IPS-11a (cell line): Measurements from ENCODE around the gene FOXL3.

ENCODE experiments used
- H3K4me3 ChIP-seq: one replicate; pipeline ENCODE4 v1.5.1; 2013; ENCODE audit warnings: low read depth, low read length, control low read depth

Gene FOXL3

DNA sequence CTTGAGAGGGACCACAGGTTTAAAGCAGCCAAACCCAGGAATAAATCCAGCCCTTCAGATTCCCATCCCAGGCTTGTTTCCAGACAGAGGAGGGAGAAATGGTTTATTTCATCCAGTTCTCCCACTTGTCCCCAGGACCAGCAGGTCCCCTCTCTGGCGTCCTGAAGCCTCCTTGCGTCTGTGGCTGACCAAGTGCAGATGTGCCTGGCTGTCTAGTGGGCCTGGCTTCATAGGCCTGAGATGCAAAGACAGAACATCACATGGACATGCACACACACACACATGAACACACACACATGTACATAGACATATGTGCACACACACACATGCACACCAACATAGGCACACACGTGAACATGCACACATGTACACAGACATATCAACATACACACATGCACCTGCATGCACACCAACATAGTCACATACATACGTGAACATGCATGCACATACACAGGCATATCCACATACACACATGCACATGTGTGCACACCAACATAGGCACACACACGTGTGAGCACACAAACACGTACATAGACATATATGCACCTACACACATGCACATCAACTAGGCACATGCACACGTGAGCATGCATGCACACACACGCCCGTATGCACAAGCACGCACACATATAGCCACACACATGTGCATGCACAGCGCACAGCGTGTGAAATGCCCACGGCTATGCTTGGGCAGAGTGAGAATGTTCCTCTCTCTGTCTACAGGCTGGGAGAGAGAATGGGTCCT lies 10.7 kb downstream of the FOXL3 start:
- H3K4me3 ChIP-seq = no peak overlapping the region

DNA sequence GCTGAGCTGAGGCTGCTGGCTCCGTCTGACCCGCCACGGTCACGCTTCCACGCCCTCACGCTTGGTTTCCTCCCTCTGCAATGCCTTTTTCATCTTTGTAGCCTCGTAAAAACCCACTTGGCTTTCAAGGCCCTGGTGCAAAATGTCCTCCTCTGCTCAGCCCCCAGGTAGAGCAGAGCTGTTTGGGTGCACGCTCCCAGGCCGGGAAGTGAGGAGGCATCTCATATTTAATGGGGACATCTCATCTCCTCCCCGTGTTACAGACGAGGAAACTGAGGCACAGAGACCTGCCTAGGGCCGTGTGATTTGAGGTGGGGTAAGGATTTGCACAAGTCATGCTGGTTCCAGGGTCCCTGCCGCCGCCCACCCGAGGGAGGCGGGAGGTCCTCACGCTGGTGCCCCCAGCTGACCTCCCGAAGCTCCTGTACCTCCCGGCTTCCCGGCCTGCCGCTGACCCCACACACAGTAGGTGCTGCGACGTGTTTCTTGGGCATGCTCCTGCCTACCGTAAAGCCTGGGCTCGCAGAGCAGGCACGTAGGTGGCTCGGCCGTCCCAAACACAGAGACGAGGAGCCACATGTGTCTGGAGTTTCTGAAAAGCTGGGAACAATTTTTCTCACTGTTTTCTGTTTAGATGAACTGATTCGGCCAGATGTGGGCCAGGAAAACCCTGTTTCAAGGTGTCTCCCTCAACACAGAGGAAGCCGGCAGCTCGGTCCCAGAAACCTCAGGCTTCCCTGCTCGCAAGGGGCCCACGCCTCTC lies 11.5 kb downstream of the FOXL3 start:
- H3K4me3 ChIP-seq = no peak overlapping the region

DNA sequence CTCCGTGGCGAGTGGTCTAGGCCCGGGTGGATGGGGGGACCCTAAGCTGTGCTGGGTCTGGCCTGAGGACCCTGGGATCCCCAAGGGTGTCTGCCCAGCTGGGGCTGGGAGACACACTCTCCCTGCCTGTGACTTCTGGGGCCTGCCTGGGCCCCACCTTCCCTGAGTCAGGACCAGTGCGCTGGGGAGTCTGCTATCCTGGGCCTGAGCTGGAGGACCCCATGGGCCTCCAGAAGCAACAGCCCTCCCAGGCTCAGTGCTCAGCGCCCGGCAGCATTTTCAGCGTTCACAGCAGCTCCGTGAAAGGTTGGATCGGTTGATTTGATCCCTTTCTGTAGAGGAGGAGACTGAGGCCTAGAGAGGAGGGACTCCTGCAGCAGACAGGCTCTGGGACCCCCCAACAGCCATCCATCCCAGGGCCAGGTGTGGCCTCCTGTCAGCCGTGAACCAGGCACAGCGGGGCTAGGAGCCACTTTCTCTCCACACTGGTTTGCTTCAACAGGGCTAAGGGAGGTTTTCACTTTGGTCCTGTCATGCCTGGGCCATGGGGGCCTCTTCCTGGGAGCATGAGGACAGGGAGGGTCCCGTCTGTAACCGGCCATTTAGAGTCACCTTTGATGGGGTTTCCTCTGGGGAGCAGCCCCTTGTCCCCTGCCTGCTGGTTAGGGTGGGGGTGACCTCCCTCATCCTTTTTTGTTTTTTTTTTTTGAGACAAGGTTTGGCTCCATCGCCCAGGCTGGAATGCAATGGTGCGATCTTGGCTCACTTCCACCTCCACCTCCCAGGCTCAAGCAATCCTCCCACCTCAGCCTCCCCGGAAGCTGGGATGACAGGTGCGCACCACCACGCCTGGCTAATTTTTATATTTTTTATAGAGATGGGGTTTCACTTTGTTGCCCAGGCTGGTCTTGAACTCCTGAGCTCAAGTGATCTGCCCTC lies 12.4 kb downstream of the FOXL3 start:
- no peak overlapping the region for H3K4me3 ChIP-seq

DNA sequence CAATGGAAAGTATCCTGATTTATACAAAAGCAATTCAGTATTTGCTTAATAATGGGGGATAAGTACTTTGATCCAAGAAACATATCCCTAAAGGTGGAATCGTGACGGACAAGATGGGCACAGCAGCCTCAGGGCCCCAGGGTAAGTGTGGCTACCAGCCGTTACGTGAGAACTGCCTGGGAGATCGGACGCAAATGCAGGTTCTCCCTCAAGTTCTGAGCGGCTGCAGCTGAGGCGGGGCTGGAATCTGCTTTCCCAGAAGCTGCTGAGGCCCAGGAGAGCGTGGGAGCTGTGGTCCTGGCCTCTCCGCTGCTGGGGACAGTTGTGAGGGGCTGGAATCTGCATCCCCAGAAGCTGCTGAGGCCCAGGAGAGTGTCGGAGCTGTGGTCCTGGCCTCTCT lies 13.5 kb downstream of the FOXL3 start:
- H3K4me3 ChIP-seq = no peak overlapping the region

DNA sequence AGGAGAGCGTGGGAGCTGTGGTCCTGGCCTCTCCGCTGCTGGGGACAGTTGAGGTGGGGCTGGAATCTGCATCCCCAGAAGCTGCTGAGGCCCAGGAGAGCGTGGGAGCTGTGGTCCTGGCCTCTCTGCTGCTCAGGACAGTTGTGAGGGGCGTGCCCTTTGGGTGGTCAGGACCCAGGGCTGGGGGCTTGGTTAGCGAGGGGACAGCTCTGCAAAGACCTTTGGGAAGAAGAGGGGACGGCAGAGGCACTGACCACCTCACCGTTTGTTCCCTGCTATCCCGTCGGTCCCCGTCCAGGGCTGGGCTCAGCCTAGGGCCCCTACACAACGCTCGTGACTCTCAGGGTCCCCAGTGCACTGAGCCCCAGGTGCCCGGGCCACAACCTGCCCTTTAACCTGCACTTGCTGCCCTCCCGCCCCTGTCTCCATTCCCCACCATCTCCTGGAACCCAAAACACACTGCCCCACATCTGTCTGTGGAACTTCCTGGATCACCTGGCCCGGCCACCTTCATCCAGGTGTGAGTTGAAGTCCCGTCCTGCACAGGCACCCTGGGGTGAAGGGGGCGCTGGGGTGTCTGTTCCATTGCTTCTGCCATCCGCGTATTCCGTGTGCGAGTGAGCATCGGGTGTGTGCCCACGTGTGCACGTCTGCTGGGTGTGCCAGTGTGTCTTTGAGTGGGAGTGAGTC lies 14.1 kb downstream of the FOXL3 start:
- H3K4me3 ChIP-seq = no peak overlapping the region

DNA sequence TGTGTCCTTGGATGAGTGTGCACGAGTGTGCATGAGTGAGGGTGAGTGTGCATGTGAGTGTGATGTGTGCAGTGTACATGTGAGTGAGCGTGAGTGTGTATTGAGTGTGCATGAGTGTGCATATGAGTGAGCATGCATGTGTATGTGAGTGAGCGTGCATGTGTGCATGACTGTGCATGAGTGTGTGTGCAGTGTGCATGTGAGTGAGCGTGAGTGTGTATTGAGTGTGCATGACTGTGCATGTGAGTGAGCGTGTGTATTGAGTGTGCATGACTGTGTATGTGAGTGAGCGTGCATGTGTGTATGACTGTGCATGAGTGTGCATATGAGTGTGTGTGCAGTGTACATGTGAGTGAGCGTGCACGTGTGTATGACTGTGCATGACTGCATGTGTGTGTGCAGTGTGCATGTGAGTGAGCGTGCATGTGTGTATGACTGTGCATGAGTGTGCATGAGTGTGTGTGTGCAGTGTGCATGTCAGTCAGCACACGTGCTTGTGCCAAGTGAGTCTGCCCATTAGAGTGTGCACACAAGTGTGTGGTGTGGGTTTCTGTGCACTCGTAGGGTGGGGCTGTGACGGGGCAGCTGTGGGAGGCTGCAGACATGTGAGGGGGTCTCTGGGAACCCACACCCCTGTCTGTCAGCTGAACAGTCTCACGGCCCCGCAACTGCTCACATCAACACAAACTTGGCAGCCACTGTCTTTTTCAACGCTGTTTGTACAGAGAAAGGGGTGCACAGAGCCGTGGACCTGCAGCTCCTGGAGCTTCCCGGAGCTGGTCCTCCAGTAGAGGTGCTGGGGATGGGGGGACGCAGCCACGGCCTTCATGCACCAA lies 14.8 kb downstream of the FOXL3 start:
- no peak overlapping the region for H3K4me3 ChIP-seq

DNA sequence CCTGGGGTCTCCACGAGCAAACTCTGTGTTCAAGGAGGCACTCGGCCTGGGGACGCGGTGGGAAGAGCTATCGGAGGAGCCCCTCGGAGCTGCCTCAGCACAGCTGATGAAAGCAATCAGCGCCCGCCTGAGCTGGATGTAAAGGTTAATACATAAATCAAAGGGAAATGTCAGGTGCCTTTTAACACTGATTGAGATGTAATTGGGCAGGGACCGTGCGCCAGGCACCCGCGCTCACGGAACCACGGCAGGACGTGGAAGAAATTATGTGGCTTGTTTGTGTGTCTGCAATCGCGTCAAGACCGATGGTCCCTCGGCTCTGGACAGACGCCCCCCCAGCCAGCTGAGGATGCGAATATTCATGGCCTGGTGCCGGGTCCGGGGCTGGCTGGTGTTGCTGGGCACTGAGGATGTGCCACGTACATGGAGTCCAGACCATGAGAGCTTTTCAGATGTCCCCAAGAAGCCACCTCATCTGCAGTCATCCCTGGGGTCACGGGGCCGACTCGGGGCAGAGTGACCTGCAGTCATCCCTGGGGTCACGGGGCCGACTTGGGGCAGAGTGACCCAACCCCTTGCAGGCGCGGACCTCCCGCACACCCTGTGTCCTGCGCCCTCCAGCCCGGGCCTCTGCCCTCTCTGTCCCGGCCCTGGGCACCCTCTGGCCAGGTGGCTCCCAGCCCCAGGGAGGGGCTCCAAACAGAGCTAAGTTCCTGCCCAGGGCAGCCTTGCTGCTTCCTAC lies 15.6 kb downstream of the FOXL3 start:
- H3K4me3 ChIP-seq = no peak overlapping the region

DNA sequence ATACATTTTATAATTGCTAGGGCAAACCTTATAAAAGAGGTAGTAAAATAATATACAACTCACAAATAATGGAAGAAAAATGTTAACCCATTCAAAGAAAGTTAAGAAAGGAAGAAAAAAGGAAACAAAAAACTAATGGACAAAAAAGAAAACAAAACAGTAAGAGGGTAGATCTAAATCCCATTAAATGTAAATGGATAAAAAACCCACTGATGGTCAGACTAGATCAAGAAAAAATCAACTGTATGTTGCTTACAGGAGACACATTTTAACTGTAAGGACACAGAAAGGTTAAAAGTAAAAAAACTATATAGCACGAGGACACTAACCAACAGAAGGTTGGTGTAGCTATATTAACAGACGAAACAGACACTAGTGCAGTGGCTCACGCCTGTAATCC lies 18.0 kb downstream of the FOXL3 start:
- H3K4me3 ChIP-seq = no peak overlapping the region

DNA sequence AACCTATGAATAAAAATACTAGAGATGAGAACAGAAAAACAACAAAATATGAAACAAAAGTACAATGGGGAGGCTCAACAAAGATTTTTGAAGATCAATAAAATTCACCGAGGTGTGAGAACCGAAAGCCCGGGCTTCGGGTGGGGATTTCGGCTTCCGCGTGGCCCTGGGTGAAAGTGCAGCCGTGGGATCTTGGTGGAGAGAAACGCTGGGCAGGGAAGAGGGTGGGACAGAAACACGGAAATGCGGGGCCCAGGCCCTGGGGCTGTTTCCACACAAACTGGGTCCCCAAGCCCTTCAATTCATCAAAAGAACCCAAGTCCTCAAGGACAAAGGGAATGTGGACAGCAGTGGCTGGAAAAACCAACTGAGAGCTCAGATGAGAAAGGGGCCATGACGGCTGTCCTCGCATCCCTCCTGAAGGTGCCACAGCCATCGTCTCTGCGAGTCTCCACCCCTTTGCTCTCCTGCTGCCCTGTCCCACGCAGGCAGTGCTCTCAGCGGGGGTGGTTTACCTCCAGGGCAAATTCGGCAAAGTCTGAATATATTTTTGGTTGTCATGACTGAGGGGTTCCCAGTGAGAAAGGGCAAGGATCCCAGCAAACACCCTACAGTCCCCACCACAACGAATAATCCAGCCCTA lies 19.7 kb downstream of the FOXL3 start:
- no peak overlapping the region for H3K4me3 ChIP-seq

DNA sequence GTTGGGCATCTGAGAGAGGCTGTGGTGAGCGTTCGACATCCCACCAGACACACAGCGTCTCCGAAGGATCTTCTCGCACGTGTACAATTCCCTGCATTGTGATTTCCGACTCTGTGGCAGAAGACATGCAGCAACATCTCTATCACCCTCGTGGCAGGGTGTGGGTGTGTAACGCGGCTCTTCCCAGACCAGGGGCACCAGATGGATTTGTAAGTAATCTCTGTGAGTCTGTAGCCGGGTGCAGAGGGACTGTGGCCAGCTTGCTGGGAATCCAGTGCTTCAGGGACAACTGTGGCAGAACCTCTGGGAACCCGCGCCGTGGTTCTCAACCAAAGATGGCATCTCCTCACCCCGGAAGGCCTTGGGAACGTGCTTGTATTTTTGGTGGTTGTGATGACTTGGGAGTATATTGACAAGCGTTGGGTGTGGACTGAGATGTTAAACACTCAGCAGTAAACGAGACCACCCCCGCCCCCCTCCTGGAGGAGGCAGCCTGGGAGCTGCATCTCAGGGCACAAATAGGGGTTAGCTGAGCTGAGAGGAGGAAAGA lies 21.2 kb downstream of the FOXL3 start:
- H3K4me3 ChIP-seq = no peak overlapping the region

DNA sequence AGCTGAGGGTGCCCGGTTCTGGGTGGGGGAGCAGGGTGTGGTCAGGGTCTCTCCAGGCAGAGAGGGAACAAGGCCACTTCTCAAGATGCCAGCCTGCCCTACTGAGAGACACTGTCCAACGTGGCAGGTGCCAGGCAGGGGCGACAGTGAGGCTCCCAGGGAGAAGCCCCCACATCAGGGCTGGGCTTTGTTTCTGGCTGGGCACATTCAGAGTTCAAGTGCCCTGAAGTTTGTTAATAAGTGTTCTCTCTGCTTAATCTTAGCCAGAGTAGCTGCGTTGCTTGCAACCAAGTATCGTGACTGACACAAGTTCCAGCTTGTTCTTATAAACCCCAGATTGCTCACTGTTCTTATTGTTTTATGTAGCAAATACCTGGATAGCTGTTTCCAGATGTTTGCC lies 21.8 kb downstream of the FOXL3 start:
- H3K4me3 ChIP-seq = no peak overlapping the region

DNA sequence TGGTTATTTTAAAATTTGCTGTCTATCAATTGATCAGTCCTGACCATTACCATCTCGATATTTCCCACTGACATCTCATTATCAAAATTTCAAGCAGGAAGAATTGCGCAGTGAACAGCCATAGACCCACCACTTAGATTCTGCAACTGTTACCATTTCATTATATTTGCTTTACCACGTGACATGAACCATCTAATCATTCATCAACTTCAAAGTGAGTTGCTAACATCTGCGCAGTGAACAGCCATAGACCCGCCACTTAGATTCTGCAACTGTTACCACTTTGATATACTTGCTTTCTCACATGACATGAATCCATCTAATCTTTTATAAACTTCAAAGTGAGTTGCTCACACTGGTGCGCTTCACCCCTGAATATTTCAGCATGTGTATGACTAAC lies 22.5 kb downstream of the FOXL3 start:
- H3K4me3 ChIP-seq = no peak overlapping the region

DNA sequence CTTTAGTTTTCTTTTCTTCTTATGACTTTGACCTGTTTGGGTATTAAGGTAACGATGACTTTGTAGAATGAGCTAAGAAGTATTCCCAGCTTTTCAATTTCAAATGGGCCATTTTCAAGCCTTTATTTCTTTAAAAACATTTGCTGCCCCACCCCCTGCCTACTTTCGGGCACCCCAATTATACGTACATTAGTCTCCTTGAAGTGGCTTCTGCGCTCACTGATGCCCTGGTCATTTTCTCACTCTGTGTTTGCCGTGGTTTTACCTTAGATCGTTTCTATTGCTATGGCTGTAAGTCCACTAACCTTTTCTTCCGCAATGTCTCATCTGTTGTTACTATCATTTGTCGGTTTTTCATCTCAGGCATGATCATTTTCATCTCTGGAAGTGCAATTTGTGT lies 24.9 kb downstream of the FOXL3 start:
- no peak overlapping the region for H3K4me3 ChIP-seq

DNA sequence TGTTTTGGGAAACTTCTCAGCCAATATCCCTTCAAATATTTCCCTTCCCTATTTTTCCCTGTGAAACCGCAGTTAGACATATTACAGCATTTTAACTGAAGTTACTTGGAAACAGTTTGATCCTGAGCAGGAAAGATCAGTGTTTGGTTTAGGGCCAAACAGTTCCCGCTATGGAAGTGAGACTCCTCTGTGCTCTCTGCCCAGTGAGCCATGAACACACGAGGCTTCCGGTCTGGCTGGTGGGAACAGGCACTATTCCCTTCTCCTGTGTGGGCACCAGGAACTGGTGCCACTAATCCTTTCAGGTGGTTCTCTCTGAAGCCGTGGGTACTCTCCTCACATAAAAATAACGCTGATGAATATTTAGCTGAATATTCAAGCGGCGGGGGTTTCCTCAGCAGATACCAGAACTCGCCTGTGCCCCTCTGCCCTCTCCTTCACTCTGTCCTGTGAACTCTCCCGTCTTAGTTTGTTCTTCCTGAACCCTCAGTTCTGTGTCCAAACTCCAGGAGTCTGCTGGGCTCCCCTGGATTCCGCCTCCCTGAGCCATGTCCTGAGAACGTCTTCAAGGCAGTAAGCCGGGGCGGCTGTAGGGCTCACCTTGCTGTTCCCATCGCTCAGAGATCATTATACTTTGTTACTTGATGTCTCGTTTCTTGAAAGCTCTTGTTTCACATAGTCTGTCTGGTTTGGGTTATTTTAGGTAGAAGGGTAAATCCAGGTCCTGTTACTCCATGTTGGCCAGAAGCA lies 25.7 kb downstream of the FOXL3 start:
- no peak overlapping the region for H3K4me3 ChIP-seq

DNA sequence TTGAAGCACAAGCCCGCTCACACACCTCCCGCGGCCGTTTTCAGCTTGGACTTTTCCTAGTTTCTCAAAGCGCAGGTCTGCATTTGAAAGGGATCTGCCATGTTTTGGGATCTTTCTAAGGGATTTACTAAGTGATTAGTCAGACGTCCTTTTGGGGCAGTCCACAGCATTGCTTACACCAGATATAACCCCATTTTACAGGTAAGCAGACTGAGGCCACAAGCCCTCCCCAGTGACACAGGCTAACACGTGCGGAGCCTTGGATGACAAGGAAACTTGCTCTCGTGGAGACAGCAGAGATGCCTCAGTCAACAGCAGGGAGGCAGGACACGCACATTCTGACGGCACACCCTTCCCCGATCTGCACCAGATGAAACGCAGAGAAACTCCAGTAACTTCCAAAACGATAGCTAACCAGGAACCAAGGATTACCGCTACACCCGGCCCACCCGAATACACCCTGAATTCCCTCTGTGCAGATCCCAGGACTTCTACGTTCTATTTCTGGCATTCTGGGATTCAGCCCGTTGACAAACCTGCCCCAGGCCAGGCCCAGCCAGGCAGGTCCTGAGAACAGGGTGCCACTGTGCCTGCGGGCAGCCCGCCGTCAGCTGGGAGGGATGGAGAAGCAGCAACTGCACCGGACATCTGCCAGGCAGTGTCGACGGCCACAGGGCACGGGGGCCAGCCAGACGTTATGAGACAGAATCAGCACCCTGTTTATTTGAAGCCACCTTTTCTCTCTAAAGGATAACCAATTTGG lies 27.9 kb downstream of the FOXL3 start:
- H3K4me3 ChIP-seq = no peak overlapping the region

DNA sequence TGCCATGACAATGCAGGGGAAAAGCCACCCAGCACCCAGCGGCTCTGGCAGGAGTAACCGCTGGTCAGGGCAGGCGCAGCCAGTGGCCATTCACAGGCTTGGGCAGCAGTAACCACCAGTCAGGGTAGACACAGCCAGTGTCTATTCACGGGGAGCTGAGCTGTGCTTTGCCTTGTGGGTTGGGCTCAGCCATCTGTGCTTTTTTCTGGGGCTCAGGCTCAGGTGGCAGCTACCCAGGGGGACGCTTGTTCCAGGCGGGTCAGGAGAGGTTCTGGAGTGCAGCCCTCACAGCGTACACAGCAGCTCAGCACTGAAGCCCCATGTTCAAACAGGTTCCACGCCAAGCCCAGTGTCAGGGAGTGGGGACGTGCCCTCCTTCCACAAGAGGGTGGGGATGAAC lies 28.5 kb downstream of the FOXL3 start:
- H3K4me3 ChIP-seq = no peak overlapping the region
